ENCODE results near the gene IRAK3. TPM values are rescaled to one million over a fixed set of nuclear protein-coding genes. Genes with fewer than 3 reads are reported as not detected.
"Not testable (repeated sequence)": the region's sequence is repeated elsewhere in the genome, so short reads cannot be mapped to it uniquely, and the experiment has no call there.

The IRAK3 gene
- polyA plus RNA-seq, 12 donors, result 4.3 to 8.7 (median 6.2) TPM; not detected in 1

GRCh38 chr12:66303316-66303804, 114.3 kb downstream of the IRAK3 start:
- not testable (repeated sequence) for DNase-seq

Other genes with a start within 250 kb of the IRAK3 start
- 10 to 100 TPM in 11 of 12 donors, not detected in 1; 23.9 to 34.2 (median 31.5) TPM for gene LLPH, start 58.5 kb upstream of the IRAK3 start, polyA plus RNA-seq (ENCODE audit: insufficient read length in 12 of 12)
- gene TMBIM4, start 19.2 kb upstream of the IRAK3 start, polyA plus RNA-seq (ENCODE audit: insufficient read length in 12 of 12), result 100 to 1,000 TPM in 2 of 12 donors, 10 to 100 TPM in 10; 49.2 to 146 (median 87.4) TPM
- gene HELB, start 113.3 kb downstream of the IRAK3 start, polyA plus RNA-seq (ENCODE audit: insufficient read length in 12 of 12), result 1 to 10 TPM in 11 of 12 donors, not detected in 1; 1.3 to 3.9 (median 2.1) TPM